ENCODE data around the gene ANXA8. TPM values are rescaled to one million over a fixed set of nuclear protein-coding genes. Genes with fewer than 3 reads are reported as not detected.
"Not testable (repeated sequence)": the region's sequence is repeated elsewhere in the genome, so short reads cannot be mapped to it uniquely, and the experiment has no call there.

ANXA8 gene, protein sequence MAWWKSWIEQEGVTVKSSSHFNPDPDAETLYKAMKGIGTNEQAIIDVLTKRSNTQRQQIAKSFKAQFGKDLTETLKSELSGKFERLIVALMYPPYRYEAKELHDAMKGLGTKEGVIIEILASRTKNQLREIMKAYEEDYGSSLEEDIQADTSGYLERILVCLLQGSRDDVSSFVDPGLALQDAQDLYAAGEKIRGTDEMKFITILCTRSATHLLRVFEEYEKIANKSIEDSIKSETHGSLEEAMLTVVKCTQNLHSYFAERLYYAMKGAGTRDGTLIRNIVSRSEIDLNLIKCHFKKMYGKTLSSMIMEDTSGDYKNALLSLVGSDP
- total RNA-seq (2014; rRNA removed; shearing (Covaris generic)), result 0.54 and 2.4 TPM in 2 replicates

DNA sequence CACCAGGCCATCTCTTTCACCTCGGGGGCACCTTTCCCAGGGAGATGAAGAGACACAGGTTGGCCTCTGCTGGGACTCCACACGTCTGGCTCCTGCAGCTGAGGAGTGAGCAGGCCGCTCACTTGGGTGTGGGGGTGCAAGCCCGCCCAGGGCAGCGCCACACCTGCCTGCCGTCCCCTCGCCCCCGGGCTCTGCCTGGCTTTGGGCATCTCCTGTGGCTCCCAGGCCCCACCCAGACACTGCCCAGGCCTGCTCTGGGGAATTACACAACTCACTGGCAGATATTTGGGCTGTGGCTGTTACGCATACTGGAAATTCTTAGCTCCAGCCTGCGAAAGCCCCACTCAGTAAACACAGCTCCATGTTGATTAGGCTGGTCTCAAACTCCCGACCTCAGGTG, at the start of gene ANXA8:
Gene ANXA8 (minus strand): TSS at position 193 of the 400 bp plus-strand sequence. CDS start 182 bp downstream, at position 11.
- not testable (repeated sequence) for DNase-seq (ENCODE audit: low read depth)

DNA sequence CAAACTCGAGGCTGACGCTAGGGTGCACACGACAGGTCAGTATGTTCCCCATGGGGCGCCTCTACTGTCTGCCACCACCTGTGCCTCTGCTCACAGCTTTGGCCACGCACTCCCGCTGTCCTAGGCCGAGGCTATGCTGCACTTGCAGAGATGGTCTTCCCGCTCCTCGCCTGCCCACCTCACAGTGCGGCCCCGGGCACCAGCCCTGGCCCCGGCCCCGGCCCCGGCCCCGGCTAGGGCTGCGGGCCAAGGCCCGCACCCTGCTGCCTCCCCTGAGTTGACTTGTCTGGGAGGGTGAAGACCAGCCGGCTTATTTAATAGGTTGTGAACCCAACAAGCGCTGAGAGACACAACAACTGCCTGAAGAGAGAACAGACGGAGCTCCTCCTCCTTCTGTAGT, 39.6 kb upstream of the ANXA8 start, which contains the start of gene AGAP9:
Gene AGAP9 (minus strand): TSS at position 164 of the 400 bp plus-strand sequence. CDS start 112 bp downstream, at position 52.
- DNase-seq (ENCODE audit: low read depth), result not testable (repeated sequence)

DNA sequence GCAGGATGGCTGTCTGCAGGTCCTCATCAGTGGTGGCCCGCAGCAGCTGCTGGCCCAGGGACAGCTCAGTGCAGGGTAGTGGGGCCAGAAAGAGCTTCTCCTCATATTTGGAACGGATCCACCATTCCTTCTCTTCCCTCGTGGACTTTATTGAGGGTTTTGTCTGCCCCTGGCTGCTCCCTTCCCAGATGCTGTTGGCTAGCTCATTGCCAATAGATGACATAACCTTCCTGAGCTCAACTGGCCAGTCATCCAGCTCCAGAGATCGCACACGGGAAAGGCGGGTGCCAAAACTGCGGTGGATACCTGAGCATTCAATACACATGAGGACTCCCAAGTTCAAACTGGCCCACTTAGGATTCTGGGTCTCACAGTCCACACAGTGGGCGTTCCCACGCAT, 18.4 kb upstream of the ANXA8 start:
- DNase-seq (ENCODE audit: low read depth), result not testable (repeated sequence)

DNA sequence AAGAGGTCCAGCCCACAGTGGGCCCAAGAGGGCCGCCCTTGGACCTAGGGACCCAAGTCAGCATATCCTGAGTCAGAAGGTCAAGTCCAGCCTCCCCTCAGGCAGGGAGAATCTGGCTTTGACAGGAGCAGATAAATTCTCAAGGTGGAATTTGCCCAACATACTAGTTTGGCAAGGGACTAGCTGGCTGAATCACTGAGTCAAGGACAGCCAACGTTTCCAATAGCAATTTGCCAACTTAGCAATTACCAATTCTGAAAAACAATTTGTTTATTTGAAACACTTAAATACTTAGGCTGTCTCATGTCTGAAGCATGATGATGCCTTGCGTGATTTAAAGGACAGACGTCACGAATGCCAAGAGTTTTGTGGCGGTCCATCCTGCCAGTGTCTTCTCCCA, 10.3 kb upstream of the ANXA8 start:
- DNase-seq (ENCODE audit: low read depth), result not testable (repeated sequence)

DNA sequence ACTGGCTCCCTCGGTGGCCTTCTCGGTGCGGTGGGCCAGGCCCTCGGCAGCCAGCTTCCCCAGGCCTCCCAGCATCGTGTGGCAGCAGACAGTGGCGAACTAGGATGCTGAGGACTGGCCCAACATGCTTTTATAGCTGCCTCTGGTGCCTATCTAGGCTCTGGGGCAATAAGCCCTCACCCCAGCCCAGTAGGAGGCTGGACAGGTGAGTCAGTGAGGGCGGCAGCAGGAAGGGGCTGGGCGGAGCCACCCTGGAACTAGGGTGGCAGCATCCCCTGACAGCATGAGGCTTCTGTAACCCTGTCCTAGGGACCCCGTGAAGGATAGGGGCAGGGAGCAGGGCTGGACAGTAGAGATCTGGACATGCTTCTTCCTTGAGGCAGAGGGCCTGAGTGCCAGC, 7.7 kb upstream of the ANXA8 start, which contains the start of gene FAM25G:
Gene FAM25G (minus strand): TSS at position 101 of the 400 bp plus-strand sequence. CDS start 26 bp downstream, at position 75.
- not testable (repeated sequence) for DNase-seq (ENCODE audit: low read depth)

DNA sequence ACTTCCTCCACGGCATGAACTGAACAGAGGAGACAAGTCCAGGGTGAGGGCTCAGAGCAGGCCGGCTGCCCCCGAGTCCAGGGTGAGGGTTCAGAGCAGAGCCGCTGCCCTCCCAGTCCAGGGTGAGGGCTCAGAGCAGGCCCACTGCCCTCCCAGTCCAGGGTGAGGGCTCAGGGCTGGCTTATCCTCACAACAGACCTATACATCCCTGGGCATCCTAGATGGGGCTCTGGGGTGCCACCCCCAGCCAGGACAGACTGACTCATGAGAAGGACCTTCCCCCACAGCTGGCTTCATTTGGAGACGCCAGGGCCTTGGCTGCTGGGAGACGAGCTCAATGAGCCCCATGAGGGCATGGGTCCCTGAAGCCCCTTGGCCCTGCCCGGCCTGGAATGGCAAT, 5.7 kb upstream of the ANXA8 start:
- DNase-seq (ENCODE audit: low read depth), result not testable (repeated sequence)

DNA sequence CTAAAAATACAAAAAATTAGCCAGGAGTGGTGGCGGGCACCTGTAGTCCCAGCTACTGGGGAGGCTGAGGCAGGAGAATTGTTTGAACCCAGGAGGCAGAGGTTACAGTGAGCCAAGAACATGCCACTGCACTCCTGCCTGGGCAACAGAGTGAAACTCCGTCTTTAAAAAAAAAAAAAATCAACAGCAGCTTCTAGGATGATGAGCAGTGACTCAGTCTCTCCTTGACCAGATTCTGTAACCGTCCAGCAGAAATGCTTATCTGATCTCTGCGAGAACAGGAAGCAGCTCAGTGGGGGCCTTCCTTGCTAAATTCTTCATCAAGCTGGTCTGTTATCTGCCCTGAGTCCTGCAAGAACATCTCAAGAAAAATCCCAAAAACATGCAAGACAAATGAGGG, 2.0 kb upstream of the ANXA8 start:
- peak; percentile 73 for DNase-seq (ENCODE audit: low read depth)

DNA sequence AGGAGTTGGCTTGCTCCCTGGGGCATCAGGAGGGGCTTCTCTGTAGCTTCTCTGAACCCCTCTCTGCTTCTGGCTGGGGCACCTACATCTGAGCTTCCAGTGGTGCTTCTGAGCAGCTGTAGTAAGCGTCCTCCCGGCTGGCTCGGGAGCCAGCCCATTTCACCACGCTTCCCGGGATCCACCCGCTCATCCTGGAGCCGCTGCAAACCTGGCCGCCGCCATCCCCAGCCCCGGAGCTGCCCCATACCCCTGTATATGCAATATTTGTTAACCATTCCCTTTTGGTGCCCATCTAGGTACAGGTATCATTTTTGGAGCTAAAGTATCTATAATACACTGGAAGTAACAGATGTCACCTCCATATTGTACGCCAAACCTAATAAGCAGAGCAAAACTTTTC, 871 bp upstream of the ANXA8 start:
- not testable (repeated sequence) for DNase-seq (ENCODE audit: low read depth)

DNA sequence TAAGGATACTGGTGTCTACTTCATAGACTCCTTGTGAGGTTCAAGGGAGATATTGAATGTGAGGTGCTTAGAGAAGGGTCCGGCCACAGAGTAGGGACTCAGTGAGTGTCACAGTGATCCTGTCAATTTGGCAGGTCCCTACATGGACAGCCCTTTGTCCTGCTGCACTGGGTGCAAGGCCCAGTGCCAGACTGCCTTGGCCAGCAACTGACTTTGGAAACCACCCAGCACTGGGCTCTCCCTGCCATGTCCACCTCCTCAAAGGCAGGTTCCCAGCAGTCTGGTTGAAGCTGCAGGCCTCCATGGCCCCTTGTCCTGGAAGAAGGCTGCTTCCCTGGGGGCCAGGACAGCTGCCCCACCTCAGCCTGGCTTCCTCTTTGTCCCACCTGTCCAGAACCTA, 1.5 kb downstream of the ANXA8 start:
- not testable (repeated sequence) for DNase-seq (ENCODE audit: low read depth)

DNA sequence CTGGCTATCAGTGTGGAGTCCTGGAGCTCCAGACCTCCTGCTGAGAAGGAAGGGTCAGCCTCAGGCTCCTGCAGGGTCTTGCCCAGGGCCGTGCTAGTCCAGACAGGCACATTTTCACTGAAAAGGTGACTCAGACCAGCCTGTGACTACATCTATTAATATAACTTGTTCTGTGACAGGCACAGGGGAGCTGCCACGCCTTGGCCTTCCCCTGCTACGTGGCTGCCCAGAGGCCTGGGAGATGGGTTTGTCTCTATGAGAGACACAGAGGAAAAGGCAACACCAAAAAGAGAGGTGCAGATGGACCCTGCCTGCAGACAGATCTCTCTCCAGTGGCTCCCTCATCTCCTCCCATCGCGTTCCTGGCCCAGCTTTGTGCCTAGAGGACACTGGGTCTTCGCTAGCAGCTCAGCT, 2.1 kb downstream of the ANXA8 start:
- peak; percentile 27 for DNase-seq (ENCODE audit: low read depth)

DNA sequence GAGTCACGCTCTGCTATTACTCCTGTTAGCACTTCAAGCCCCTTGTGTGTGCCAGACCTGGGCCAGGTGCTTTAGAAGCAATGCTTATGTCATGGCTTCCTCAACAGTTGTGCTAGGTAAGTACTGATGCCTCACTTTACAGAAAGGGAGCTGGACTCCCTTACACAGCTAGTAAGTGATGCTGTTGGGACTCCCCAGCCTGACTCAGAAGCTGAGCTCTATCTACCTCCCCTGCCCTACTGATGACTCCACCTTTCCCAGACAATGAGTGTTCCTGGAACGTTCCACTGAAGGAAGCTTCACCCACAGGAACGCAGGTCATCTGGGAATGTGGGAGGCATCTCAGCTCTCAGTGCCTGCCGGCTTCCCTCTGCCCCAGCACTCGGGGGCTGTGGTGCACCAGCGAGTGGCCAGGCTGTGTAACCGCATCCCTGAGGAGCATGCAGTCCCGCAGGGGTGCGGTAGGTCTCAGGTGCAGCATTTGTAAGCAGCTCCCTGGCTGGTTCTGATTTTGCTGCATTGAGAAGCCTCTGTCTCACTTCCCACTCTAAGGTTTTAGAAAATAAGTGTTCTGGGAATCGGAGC, 2.6 kb downstream of the ANXA8 start:
- peak; percentile 83 for DNase-seq (ENCODE audit: low read depth)

DNA sequence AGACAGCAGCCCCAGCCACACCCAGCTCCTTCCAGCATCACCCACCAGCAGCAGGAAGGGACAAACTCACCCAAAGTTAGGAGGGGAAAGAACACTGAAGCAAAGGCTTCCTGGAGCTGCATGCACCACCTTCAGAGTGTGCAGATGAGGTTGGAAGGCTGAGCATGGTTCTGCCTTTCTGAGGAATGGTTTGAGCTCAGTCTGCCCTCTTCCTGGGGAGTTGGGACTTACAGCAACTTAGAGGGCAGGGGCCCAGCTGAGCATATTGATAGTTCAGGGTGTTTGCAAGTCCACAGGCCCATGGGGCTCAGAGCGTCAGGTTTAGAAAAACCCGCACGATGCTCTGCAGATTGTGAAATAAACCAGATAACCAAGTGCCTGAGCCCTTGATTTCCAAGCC, 3.8 kb downstream of the ANXA8 start:
- DNase-seq (ENCODE audit: low read depth), result not testable (repeated sequence)

DNA sequence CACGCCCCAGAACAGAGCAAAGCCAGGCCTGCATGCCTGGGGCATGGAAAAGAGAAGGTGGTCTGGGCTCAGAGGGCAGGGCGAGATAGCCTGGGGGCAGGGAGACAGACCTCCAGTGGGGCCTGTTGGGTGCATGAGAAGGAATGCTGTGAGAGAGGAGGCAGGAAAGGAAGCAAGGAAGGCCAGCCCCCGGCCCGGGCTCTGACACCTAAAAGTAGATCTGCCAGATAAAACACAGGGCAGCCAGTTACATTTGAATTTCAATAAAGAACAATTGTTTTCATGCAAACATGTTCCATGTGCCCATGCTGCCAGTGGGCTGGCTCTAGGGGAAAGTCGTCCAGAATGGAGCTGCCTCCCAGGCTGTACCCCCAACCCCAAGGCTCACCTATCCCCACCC, 5.8 kb downstream of the ANXA8 start:
- not testable (repeated sequence) for DNase-seq (ENCODE audit: low read depth)

DNA sequence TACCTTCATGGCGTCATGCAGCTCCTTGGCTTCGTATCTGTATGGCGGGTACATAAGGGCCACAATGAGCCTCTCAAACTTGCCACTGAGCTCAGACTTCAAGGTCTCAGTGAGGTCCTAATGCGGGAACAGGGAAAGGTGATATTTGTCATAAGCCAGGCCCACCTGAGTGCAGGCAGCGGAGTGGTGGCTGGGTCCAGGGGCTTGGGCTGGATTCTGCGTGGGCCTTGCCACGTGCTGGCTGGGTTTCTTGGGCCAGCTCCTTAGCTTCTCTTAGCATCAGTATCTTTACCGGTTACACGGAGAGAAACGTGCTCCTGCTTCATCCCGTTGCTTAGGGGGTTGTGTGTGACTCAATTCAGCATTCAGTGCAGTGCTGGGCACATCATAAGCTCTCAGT, 6.8 kb downstream of the ANXA8 start:
- DNase-seq (ENCODE audit: low read depth), result not testable (repeated sequence)

DNA sequence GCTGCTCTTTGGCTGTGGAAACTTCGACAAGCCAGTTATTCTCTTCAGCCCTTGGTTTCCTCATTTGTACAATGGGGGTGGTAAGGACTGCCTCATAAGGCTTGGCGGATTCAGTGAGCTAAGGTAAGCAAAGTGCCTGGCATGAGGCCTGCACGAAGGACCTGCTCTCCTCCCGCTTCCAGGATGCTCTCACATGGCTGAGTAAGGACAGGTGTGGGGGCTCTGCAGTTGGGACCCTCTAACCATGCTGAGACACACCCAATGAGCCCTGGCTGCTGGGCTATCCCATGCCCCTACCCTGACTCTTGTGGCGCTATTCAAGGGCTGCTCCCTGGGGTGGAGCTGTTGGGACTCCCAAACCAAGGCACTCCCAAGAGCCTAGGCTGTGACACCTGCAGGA, 8.8 kb downstream of the ANXA8 start:
- DNase-seq (ENCODE audit: low read depth), result not testable (repeated sequence)

DNA sequence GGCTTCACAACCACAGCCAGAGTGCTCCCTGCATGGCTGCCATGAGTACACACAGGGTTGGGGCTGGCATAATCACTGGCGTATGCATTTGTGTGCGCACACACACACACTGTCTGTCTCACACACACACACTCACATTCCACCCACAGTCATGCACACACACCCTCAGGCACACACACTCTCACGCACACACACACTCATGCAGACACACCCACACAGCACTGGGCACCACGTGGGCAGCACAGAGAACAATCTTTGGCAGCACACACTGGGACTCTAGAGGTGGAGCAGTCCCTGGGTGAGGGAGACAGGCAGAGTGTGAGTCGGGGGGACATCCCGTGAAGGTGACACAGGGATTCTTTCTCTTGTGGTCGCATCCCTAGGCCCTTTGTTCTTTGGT, 10.4 kb downstream of the ANXA8 start:
- DNase-seq (ENCODE audit: low read depth), result not testable (repeated sequence)

DNA sequence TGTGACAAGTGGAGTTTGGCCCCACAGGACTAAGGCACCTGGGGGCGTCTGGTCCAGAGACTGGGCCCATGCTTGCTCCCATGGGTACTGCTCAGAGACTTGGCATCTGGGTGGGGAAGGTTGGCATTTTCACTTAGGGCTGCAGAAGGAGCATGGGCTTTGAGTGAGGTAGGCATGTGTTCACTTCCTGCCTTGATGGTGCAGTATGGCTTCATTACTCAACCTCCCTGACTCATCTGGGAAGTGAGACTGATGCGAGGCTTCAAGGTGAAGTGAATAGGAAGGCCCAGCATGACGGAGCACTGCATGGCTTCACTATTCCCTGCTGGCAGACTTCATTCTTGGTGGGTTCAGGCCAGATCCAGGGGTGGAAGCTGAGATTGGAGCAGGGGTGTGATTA, 11.3 kb downstream of the ANXA8 start:
- DNase-seq (ENCODE audit: low read depth), result not testable (repeated sequence)

DNA sequence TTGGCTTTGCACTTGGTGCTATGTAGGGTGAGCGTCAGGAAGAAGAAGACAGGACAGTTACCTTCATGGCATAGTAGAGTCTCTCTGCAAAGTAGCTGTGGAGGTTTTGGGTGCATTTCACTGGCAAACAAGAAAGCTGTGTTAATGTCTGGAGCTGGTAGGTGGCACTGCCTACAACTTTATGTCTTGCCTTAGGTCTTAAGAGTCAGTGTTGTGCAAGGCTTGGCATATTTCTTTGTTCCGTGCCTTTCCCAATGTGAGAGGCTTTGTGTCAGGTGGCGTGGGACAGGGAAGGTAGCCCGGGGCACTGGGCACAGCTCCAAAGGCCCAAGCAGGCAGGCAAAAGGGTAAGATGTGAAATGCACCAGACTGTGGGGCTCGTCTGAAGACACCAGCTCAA, 11.8 kb downstream of the ANXA8 start:
- not testable (repeated sequence) for DNase-seq (ENCODE audit: low read depth)

DNA sequence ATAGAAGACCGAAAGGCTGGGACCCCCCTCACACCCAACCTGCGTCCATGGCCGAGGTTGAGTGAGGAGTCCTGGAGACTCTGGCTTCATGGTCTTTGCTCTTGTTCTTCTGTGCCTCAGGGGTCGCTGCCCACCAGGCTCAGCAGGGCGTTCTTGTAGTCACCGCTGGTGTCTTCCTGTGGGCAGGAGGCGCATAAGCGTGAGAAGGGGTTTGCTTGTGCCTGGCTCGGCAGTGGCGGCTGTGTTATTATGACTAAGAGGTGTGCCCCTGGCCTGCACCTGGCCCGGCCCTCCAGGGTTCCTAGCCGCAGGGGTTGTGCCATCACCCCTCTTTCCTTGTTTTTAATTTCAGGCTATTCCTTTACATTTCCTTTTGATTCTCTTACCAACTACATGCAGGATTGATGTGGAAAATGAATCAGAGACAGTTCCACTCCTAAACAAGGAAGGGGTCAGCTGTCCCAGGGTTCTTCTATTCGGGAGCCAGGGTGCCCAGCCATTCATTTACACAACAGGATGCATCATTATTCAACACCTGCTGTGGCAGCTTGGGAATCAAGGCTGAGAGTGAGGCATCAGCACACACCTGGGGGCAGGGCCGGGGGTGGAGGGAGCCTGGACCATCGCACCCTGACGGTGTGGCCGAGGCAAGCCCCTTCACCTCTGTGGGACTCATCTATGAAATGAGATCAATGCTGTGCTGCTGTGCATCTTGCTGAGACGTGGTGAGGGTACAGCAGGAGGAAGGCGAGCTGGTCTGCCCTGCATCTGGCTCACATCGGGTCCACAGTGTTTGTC, 15.0 kb downstream of the ANXA8 start:
- DNase-seq (ENCODE audit: low read depth), result not testable (repeated sequence)

DNA sequence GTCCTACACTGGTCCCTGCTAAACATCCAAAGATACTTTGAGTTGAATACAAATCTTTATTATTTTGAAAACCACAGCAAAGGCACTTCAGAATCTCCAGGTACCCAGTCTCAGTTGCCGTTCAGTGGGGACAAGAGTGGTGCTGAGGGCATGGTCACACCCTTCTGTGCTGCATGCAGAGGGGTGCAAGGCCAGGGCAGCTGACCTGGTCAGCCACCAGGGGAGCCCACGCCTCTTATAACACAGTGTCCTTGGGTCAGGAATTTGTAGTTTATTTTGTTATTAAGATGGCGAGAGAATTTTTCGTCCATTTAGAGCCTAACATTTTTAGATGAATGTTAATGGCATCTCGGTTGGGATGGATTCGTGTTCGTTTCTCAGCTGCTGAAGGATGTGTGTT, 16.0 kb downstream of the ANXA8 start:
- not testable (repeated sequence) for DNase-seq (ENCODE audit: low read depth)

DNA sequence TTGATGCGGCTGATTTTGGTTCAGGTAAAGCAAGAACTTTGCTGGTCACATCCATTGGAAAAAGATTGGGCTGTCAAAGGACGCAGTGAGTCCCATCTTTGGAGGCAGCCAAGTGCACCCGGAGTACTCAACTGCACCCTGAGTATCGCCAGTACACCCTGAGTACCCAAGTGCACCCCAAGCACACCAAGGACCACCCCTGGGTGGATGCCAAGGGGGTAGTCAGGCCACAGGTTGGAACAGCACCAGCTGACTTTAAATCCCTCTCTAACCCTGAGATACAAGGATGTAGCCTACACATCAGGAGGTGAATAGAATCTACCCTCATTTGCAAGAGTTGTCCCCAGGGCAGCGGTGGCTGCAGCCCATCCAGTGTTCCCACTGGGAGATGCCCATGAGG, 16.5 kb downstream of the ANXA8 start:
- DNase-seq (ENCODE audit: low read depth), result not testable (repeated sequence)
